ENCODE data around the gene GABPB2. TPM values are rescaled to one million over a fixed set of nuclear protein-coding genes. Genes with fewer than 3 reads are reported as not detected.
A peak's percentile ranks its signal among the peaks of the same experiment; 100 is the strongest.

The GABPB2 gene
- total and polyA plus RNA-seq, 2 of the 13 experiments (the other 11 are each of a cell fraction or from before 2014, with no cell fraction given) = 0.09 TPM; not detected in 1

GRCh38 chr1:151147665-151148064 is 77.1 kb downstream of the GABPB2 start:
- Histone ChIP-seq H3K4me3 (replicated peaks in 1 of 3; ENCODE audit: insufficient read depth in 1 of 3, low read depth in 2 of 3, low read length in 3 of 3) (peak overlapping the region; percentile 68 to 77 (median 73)), H2AFZ (ENCODE audit: low read length) (peak overlapping the region; percentile 46), H3K4me1 (ENCODE audit: insufficient read depth, low read length) (peaks cover 33% of the 10 kb centered on the region), H3K27me3 (ENCODE audit: control insufficient read depth in 1 of 2, insufficient read depth in 2 of 2, low read length in 2 of 2) (no peaks in the 10 kb centered on the region), H3K27ac (ENCODE audit: extremely low read length, insufficient read depth, low read length) (peak overlapping the region; percentile 55), H3K4me2 (ENCODE audit: low read depth, low read length) (peak overlapping the region; percentile 95), H4K20me1 (ENCODE audit: insufficient read depth, low read length) (no peaks in the 10 kb centered on the region), H3K9me3 (ENCODE audit: low read length) (no peaks in the 10 kb centered on the region), H3K9ac (ENCODE audit: insufficient read depth, low read depth, low read length) (peak overlapping the region; percentile 56; the same call in 1 of the 2 replicates), H3K36me3 (replicated peaks in 1 of 2; ENCODE audit: control insufficient read depth in 1 of 2, insufficient read depth in 2 of 2, low read length in 2 of 2) (no peaks in the 10 kb centered on the region), H3K79me2 (ENCODE audit: insufficient read depth, low read length) (no peaks in the 10 kb centered on the region)
- BruUV-seq (replicated peaks) = no TSS peak
- peak; percentile 19 for ATAC-seq
- ChIA-PET CTCF (ENCODE audit: low intra/inter-chr PET ratio, low total read pairs) (no interaction called here), POLR2A (interaction anchor here (0.5 kb wide), 1 partner anchor 109 kb away, joined by 3 read pairs; no protein-coding TSS in a partner anchor)
- WGBS (ENCODE audit: low lambda C conversion rate) = 5% methylated on average over 2 of the region's 2 CpGs
- FAIRE-seq = peak; percentile 87
- in situ Hi-C loops (cut with HindIII; ENCODE audit: extremely low pct_ligation_motif_present, low pct_unique_long_range_greater_than_20kb) = no loop called here
- intact Hi-C loops (cut with micrococcal nuclease; ENCODE audit: unreplicated experiment) = loop anchor here (5.0 kb wide), 1 partner anchor 135 kb away; no protein-coding TSS in a partner anchor
- DNase-seq (ENCODE audit: low spot score) = peak; percentile 64
- TF ChIP-seq MAFK (conservative IDR thresholded peaks at IDR 0.05 in 1 of 2, IDR thresholded peaks at IDR 0.05 in 1 of 2; ENCODE audit: low read length in 2 of 2) (peak in 1 of 2 experiments; percentile 67; a peak in 1 of 4 replicates), ZBTB7B (CRISPR knock-in tag; IDR thresholded peaks at IDR 0.05) (peak; percentile 47; the same call in 1 of the 2 replicates), FOXA3 (CRISPR knock-in tag; IDR thresholded peaks at IDR 0.05) (peak; percentile 65), ARNT (IDR thresholded peaks at IDR 0.05) (no peak), ZNF280D (CRISPR knock-in tag; IDR thresholded peaks at IDR 0.05) (no peak), HDAC1 (CRISPR knock-in tag; IDR thresholded peaks at IDR 0.05) (0 out of 2 replicates have a peak, but pooled peaks have one; percentile 46), TFE3 (CRISPR knock-in tag; IDR thresholded peaks at IDR 0.05) (no peak), HMG20A (CRISPR knock-in tag; IDR thresholded peaks at IDR 0.05; ENCODE audit: borderline replicate concordance) (no peak), CEBPZ (IDR thresholded peaks at IDR 0.05; ENCODE audit: low read length) (no peak), ZNF281 (CRISPR knock-in tag; IDR thresholded peaks at IDR 0.05; ENCODE audit: borderline replicate concordance) (peak; percentile 56; the same call in 1 of the 2 replicates), NONO (IDR thresholded peaks at IDR 0.05) (no peak), NONO (CRISPR knock-in tag; conservative IDR thresholded peaks at IDR 0.05) (0 out of 2 replicates have a peak, but pooled peaks have one; percentile 32), PITX1 (CRISPR knock-in tag; IDR thresholded peaks at IDR 0.05) (peak; percentile 48; the same call in 1 of the 2 replicates), ZNF556 (CRISPR knock-in tag; IDR thresholded peaks at IDR 0.05; ENCODE audit: borderline replicate concordance) (no peak)
